Osteocyte (in vitro differentiated cells): ENCODE data around the gene RRAS2. TPM values are rescaled to one million over a fixed set of nuclear protein-coding genes. Genes with fewer than 3 reads are reported as not detected.

ENCODE experiments used
- DNase-seq: peaks from one replicate; pipeline ENCODE4 v3.0.0; 2021; ENCODE audit warnings: mixed read lengths; ENCODE audit not compliant: unreplicated experiment; ENCODE audit errors: extremely low spot score
- H3K27ac Mint-ChIP-seq: one replicate; pipeline ENCODE4 v1.8.0; 2021; ENCODE audit warnings: mild to moderate bottlenecking, mixed read lengths; ENCODE audit not compliant: unreplicated experiment
- H3K27me3 Mint-ChIP-seq: one replicate; pipeline ENCODE4 v1.8.0; 2021; ENCODE audit warnings: mixed read lengths; ENCODE audit not compliant: unreplicated experiment
- H3K36me3 Mint-ChIP-seq: one replicate; pipeline ENCODE4 v1.8.0; 2021; ENCODE audit warnings: mixed read lengths; ENCODE audit not compliant: unreplicated experiment
- H3K4me1 Mint-ChIP-seq: one replicate; pipeline ENCODE4 v1.8.0; 2021; ENCODE audit warnings: mixed read lengths; ENCODE audit not compliant: unreplicated experiment
- H3K4me3 Mint-ChIP-seq: one replicate; pipeline ENCODE4 v1.8.0; 2021; ENCODE audit warnings: mild to moderate bottlenecking, moderate library complexity, mixed read lengths; ENCODE audit not compliant: unreplicated experiment
- H3K9me3 Mint-ChIP-seq: one replicate; pipeline ENCODE4 v1.8.0; 2021; ENCODE audit warnings: mixed read lengths; ENCODE audit not compliant: unreplicated experiment
- CTCF ChIP-seq: fragments of 200-600 bp; sonication (generic); IDR thresholded peaks from 2 replicates; pipeline ENCODE4 v1.5.0; 2021; ENCODE audit warnings: antibody characterized with exemption, mild to moderate bottlenecking, moderate library complexity
- total RNA-seq: library from RNA; stranded (reverse); gene quantifications from 2 replicates; pipeline ENCODE4 v1.2.1, GENCODE V29; 2021

RRAS2 gene
- total RNA-seq, 1 donor from 2014 or later = 95.7 TPM

GRCh38 chr11:14259878-14260277 is 99.1 kb downstream of the RRAS2 start:
- no peak for TF ChIP-seq CTCF
- peaks cover 6% of the 10 kb centered on the region for H3K36me3 Mint-ChIP-seq
- DNase-seq = no peak
- H3K4me3 Mint-ChIP-seq = no peak overlapping the region
- H3K27ac Mint-ChIP-seq = no peak overlapping the region
- H3K9me3 Mint-ChIP-seq = peaks cover 4% of the 10 kb centered on the region
- H3K4me1 Mint-ChIP-seq = peaks cover 3% of the 10 kb centered on the region
- peaks cover under 1% of the 10 kb centered on the region for H3K27me3 Mint-ChIP-seq

GRCh38 chr11:14259186-14259784 is 99.7 kb downstream of the RRAS2 start:
- no peak overlapping the region for H3K4me3 Mint-ChIP-seq
- peaks cover 4% of the 10 kb centered on the region for H3K36me3 Mint-ChIP-seq
- H3K27me3 Mint-ChIP-seq = peaks cover 5% of the 10 kb centered on the region
- no peaks in the 10 kb centered on the region for H3K9me3 Mint-ChIP-seq
- DNase-seq = no peak
- H3K27ac Mint-ChIP-seq = no peak overlapping the region
- TF ChIP-seq CTCF = no peak
- peaks cover 3% of the 10 kb centered on the region for H3K4me1 Mint-ChIP-seq

- no peak for DNase-seq
- Mint-ChIP-seq H3K4me1 (peaks cover 3% of the 10 kb centered on the region), H3K36me3 (peaks cover 4% of the 10 kb centered on the region), H3K9me3 (no peaks in the 10 kb centered on the region), H3K4me3 (no peak overlapping the region), H3K27me3 (peaks cover 11% of the 10 kb centered on the region), H3K27ac (no peak overlapping the region)
- TF ChIP-seq CTCF = no peak
Observed at GRCh38 chr11:14258221-14258935, 100.6 kb downstream of the RRAS2 start.

- no peaks in the 10 kb centered on the region for H3K4me1 Mint-ChIP-seq
- no peak for TF ChIP-seq CTCF
- no peak for DNase-seq
- peaks cover 27% of the 10 kb centered on the region for H3K27me3 Mint-ChIP-seq
- no peak overlapping the region for H3K4me3 Mint-ChIP-seq
- no peaks in the 10 kb centered on the region for H3K9me3 Mint-ChIP-seq
- H3K27ac Mint-ChIP-seq = no peak overlapping the region
- H3K36me3 Mint-ChIP-seq = no peaks in the 10 kb centered on the region
Observed at GRCh38 chr11:14255238-14255534, 103.8 kb downstream of the RRAS2 start.

GRCh38 chr11:14254533-14255237 is 104.3 kb downstream of the RRAS2 start:
- Mint-ChIP-seq H3K27me3 (peaks cover 32% of the 10 kb centered on the region), H3K9me3 (no peaks in the 10 kb centered on the region), H3K27ac (no peak overlapping the region), H3K4me1 (no peaks in the 10 kb centered on the region), H3K36me3 (no peaks in the 10 kb centered on the region), H3K4me3 (no peak overlapping the region)
- DNase-seq = no peak
- no peak for TF ChIP-seq CTCF
